HG02870 (cell line): ENCODE data around the gene FPR1.
"Not testable (repeated sequence)": the region's sequence is repeated elsewhere in the genome, so short reads cannot be mapped to it uniquely, and the experiment has no call there.

Source experiments
- ATAC-seq: cut with Tn5 transposase; IDR thresholded peaks from one replicate; pipeline ENCODE4 v1.9.1; 2021; ENCODE audit warnings: mild to moderate bottlenecking, moderate library complexity; ENCODE audit not compliant: unreplicated experiment

FPR1 gene

GRCh38 chr19:51738523-51738922, 13.2 kb downstream of the FPR1 start:
- ATAC-seq, result not testable (repeated sequence)

GRCh38 chr19:51737924-51738323, 13.8 kb downstream of the FPR1 start:
- no peak for ATAC-seq

- no peak for ATAC-seq
These were observed 14.3 kb downstream of the FPR1 start for GRCh38 chr19:51737389-51737788.

GRCh38 chr19:51735759-51736449, 15.8 kb downstream of the FPR1 start:
- no peak for ATAC-seq

GRCh38 chr19:51733742-51734522, 17.7 kb downstream of the FPR1 start:
- no peak for ATAC-seq

- no peak for ATAC-seq
These were observed 21.9 kb downstream of the FPR1 start for GRCh38 chr19:51729781-51730180.

GRCh38 chr19:51727349-51727880, 24.3 kb downstream of the FPR1 start:
- ATAC-seq, result no peak

GRCh38 chr19:51726049-51726448, 25.6 kb downstream of the FPR1 start:
- no peak for ATAC-seq

GRCh38 chr19:51724543-51724942, 27.1 kb downstream of the FPR1 start:
- no peak for ATAC-seq

GRCh38 chr19:51722492-51722891, 29.2 kb downstream of the FPR1 start:
- ATAC-seq, result no peak

- ATAC-seq, result no peak
These were observed 29.8 kb downstream of the FPR1 start for GRCh38 chr19:51721905-51722304.

GRCh38 chr19:51719251-51719988, 32.3 kb downstream of the FPR1 start:
- no peak for ATAC-seq

GRCh38 chr19:51716925-51717324, 34.8 kb downstream of the FPR1 start:
- no peak for ATAC-seq

GRCh38 chr19:51715850-51716249, 35.8 kb downstream of the FPR1 start:
- no peak for ATAC-seq

- no peak for ATAC-seq
These were observed 36.8 kb downstream of the FPR1 start for GRCh38 chr19:51714848-51715247.

GRCh38 chr19:51713319-51714285, 38.1 kb downstream of the FPR1 start:
- no peak for ATAC-seq

GRCh38 chr19:51712461-51713081, 39.1 kb downstream of the FPR1 start:
- no peak for ATAC-seq

GRCh38 chr19:51711702-51712101, 40.0 kb downstream of the FPR1 start:
- no peak for ATAC-seq

- ATAC-seq, result no peak
These were observed 41.5 kb downstream of the FPR1 start for GRCh38 chr19:51710163-51710562.

GRCh38 chr19:51709575-51709974, 42.1 kb downstream of the FPR1 start:
- ATAC-seq, result no peak
